Stomach (tissue), 9 donors: ENCODE data around the gene IDI1. TPM values are rescaled to one million over a fixed set of nuclear protein-coding genes. Genes with fewer than 3 reads are reported as not detected.
"Not testable (repeated sequence)": the region's sequence is repeated elsewhere in the genome, so short reads cannot be mapped to it uniquely, and the experiment has no call there.

ENCODE experiments used
- DNase-seq, 2 donors: peaks; one replicate each; pipeline versions ENCODE4 v3.0.0 to v3.0.0-alpha.2; 2013 to 2019
- H3K27ac ChIP-seq, 5 donors: fragments of 200-600 bp in 4 of 5; sonication (generic) in 4 of 5; one replicate each; pipeline ENCODE4 v1.5.1; 2013 to 2019; ENCODE audit warnings: mild to moderate bottlenecking in 1 of 5, moderate library complexity in 1 of 5
- H3K27me3 ChIP-seq, 3 donors: fragments of 200-600 bp; sonication (generic); one replicate each; pipeline ENCODE4 v1.5.1; 2017 to 2019; ENCODE audit warnings: mixed run types in 1 of 3
- H3K36me3 ChIP-seq, 4 donors: fragments of 200-600 bp; sonication (generic); 1 replicate in 3 of 4; 2 replicates in 1 of 4; pipeline ENCODE4 v1.5.1; 2016 to 2019
- H3K4me1 ChIP-seq, 4 donors: fragments of 200-600 bp; sonication (generic); one replicate each; pipeline ENCODE4 v1.5.1; 2016 to 2019
- H3K4me3 ChIP-seq, 4 donors: fragments of 200-600 bp; sonication (generic) in 3 of 4; one replicate each; pipeline ENCODE4 v1.5.1; 2016 to 2019; ENCODE audit warnings: mild to moderate bottlenecking in 1 of 4
- H3K9me3 ChIP-seq, 4 donors: fragments of 200-600 bp; sonication (generic); one replicate each; pipeline ENCODE4 v1.5.1; 2016 to 2019
- EP300 ChIP-seq: sonication (generic); formaldehyde crosslinking; IDR thresholded peaks from one replicate; pipeline ENCODE4 v1.6.1; 2017; ENCODE audit warnings: antibody characterized with exemption
- POLR2A ChIP-seq, 4 donors: fragments of 450-650 bp; IDR thresholded peaks; one replicate each; pipeline ENCODE4 v1.6.1; 2016; ENCODE audit warnings: antibody characterized with exemption in 4 of 4, control low read depth in 2 of 4, mild to moderate bottlenecking in 1 of 4, moderate library complexity in 1 of 4
- POLR2AphosphoS5 ChIP-seq, 3 donors: sonication (generic); formaldehyde crosslinking; IDR thresholded peaks; one replicate each; pipeline ENCODE4 v1.6.1; 2016; ENCODE audit warnings: antibody characterized with exemption in 3 of 3
- whole genome bisulfite sequencing, 5 donors: extraction: QIAGEN DNeasy Blood & Tissue Kit in 3 of 5; methylation state at CpG; one replicate each; pipeline versions ENCODE4 v1.1.5 to v1.1.7; 2013 to 2018; 5-methylcytosine and 5-hydroxymethylcytosine counted together
- intact Hi-C: fragments of 100-400 bp; cut with DNase I; formaldehyde crosslinking; loops from one replicate; pipeline ENCODE4 v1.15.1; 2023; ENCODE audit warnings: low total_unique reads
- polyA plus RNA-seq, 3 donors: library from polyadenylated mRNA; stranded (reverse); fragments of 200-250 nt; gene quantifications; one replicate each; pipeline ENCODE4 v1.2.3, GENCODE V29; 2013
- total RNA-seq, 5 donors: library from RNA; depleted of rRNA; stranded (reverse); fragments of >200 nt; gene quantifications; one replicate each; pipeline versions ENCODE4 v1.1.0 to v1.2.3, GENCODE V29; 2014 to 2016
- TF ChIP-seq, protein P1 (sequence below), 7 experiments: fragments of 450-650 bp in 4 of 7; fragments of 200-600 bp in 3 of 7; sonication (generic) in 3 of 7; IDR thresholded peaks; one replicate each; pipeline ENCODE4 v1.5.1; 2016 to 2019; ENCODE audit warnings: antibody characterized with exemption in 7 of 7, control low read depth in 2 of 7, mild to moderate bottlenecking in 1 of 7
- donor health status: healthy with polysubstance abuse.
- donor health status: Bipolar disorder and iron deficiency.
- donor health status: healthy.

IDI1 gene
- total and polyA plus RNA-seq, 8 donors: 18.4 to 79.1 (median 43.2) TPM

- H3K4me1 ChIP-seq: peaks cover 0 to 7% (median 0%) of the 10 kb centered on the region in 4 donors
- H3K27ac ChIP-seq: no peak overlapping the region
- peaks cover 18 to 32% (median 31%) of the 10 kb centered on the region in 4 donors for H3K36me3 ChIP-seq
- no peak overlapping the region for H3K4me3 ChIP-seq
- intact Hi-C loops: no loop called here
- DNase-seq: no peak
- no peak for TF ChIP-seq EP300
- TF ChIP-seq POLR2A (IDR thresholded peaks at IDR 0.05): no peak
- TF ChIP-seq, protein P1, sequence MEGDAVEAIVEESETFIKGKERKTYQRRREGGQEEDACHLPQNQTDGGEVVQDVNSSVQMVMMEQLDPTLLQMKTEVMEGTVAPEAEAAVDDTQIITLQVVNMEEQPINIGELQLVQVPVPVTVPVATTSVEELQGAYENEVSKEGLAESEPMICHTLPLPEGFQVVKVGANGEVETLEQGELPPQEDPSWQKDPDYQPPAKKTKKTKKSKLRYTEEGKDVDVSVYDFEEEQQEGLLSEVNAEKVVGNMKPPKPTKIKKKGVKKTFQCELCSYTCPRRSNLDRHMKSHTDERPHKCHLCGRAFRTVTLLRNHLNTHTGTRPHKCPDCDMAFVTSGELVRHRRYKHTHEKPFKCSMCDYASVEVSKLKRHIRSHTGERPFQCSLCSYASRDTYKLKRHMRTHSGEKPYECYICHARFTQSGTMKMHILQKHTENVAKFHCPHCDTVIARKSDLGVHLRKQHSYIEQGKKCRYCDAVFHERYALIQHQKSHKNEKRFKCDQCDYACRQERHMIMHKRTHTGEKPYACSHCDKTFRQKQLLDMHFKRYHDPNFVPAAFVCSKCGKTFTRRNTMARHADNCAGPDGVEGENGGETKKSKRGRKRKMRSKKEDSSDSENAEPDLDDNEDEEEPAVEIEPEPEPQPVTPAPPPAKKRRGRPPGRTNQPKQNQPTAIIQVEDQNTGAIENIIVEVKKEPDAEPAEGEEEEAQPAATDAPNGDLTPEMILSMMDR (IDR thresholded peaks at IDR 0.05): no peak
- TF ChIP-seq POLR2AphosphoS5 (IDR thresholded peaks at IDR 0.05): no peak
- no peaks in the 10 kb centered on the region for H3K27me3 ChIP-seq
- 74 to 82% (median 77%) methylated on average over 7 of the region's 7 CpGs for WGBS, 5 donors
- no peaks in the 10 kb centered on the region for H3K9me3 ChIP-seq
Measured at GRCh38 chr10:1070919-1071318, 22.0 kb upstream of the IDI1 start.

DNA sequence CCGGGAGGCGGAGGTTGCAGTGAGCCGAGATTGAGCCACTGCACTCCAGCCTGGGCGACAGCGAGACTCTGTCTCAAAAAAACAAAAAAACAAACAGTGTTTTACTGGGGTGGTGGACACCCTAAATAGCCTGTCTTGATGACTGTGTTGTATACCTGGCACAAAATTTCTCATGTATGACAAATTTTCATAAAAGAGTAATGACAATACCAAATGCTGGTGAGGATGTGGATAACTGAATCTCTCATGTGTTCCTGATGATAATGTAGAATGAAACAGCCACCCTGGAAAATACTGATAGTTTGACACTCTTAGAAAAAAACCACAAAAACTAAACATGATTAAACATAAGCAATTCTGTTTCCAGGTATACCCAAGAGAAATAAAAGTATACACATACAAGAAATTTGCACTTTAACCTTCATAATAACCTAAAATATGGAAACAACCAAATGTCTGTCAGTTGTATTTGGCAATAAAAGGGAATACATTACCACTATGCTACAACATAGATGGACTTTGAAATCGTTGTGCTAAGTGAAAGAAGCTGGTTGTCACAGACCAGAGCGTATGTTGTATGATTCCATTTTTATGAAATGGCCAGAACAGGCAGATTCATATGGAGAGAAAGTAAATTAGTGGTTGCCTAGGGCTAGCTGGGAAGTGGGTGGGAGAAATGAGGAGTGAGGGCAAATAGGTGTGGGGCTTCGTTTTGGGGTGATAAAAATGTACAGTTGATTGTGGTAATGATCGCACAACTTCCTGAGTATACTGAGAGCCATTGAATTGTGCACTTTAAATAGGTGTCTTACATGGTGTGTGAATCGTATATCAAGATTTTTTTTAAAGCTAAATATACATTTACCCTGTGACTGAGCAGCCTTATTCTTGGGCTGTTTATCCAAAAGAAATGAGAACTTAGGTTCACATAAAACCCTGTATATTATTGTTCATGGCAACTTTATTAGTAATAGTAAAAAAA, 19.8 kb upstream of the IDI1 start:
- no peak overlapping the region for H3K27ac ChIP-seq
- H3K27me3 ChIP-seq: no peaks in the 10 kb centered on the region
- no peak overlapping the region for H3K4me3 ChIP-seq
- H3K9me3 ChIP-seq: no peaks in the 10 kb centered on the region
- 84 to 92% (median 87%) methylated on average over 10 of the region's 10 CpGs for WGBS, 5 donors
- peaks cover 10 to 22% (median 21%) of the 10 kb centered on the region in 4 donors for H3K36me3 ChIP-seq
- intact Hi-C loops: no loop called here
- no peak for DNase-seq
- TF ChIP-seq POLR2AphosphoS5 (IDR thresholded peaks at IDR 0.05): no peak
- TF ChIP-seq EP300: no peak
- no peak for TF ChIP-seq POLR2A (IDR thresholded peaks at IDR 0.05)
- TF ChIP-seq, protein P1 (IDR thresholded peaks at IDR 0.05): no peak
- H3K4me1 ChIP-seq: peaks cover 0 to 10% (median 0%) of the 10 kb centered on the region in 4 donors

DNA sequence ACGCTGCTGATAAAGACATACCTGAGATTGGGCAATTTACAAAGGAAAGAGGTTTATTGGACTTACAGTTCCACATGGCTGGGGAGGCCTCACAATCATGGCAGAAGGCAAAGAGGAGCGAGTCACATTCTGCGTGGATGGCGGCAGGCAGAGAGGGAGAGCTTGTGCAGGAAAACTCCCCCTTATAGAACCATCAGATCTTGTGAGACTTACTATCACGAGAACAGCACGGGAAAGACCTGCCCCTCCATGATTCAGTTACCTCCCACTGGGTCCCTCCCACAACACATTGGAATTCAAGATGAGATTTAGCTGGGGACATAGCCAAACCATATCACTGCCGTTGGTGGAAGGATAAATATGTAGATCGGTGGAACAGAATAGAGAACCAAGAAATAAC, 17.8 kb upstream of the IDI1 start:
- DNase-seq, intact Hi-C loops, H3K27ac ChIP-seq, H3K27me3 ChIP-seq, H3K9me3 ChIP-seq, H3K4me3 ChIP-seq: not testable (repeated sequence)
- H3K4me1 ChIP-seq: peaks cover 2 to 29% (median 12%) of the 10 kb centered on the region in 4 donors
- 87 to 94% (median 91%) methylated on average over 8 of the region's 8 CpGs for WGBS, 5 donors
- peaks cover 6 to 11% (median 9%) of the 10 kb centered on the region in 4 donors for H3K36me3 ChIP-seq

GRCh38 chr10:1064964-1065247, 16.0 kb upstream of the IDI1 start:
- Histone ChIP-seq H3K4me3 (no peak overlapping the region), H3K4me1 (peaks cover 7 to 40% (median 14%) of the 10 kb centered on the region in 4 donors), H3K36me3 (peaks cover 6 to 11% (median 9%) of the 10 kb centered on the region in 4 donors), H3K27ac (no peak overlapping the region), H3K27me3 (no peaks in the 10 kb centered on the region), H3K9me3 (no peaks in the 10 kb centered on the region)
- TF ChIP-seq POLR2AphosphoS5 (IDR thresholded peaks at IDR 0.05): no peak
- intact Hi-C loops: no loop called here
- WGBS, 5 donors: 88 to 93% (median 91%) methylated on average over 4 of the region's 4 CpGs
- DNase-seq: no peak

GRCh38 chr10:1063232-1063865, 14.4 kb upstream of the IDI1 start:
- H3K27me3 ChIP-seq: no peaks in the 10 kb centered on the region
- peaks cover 6 to 14% (median 9%) of the 10 kb centered on the region in 4 donors for H3K36me3 ChIP-seq
- intact Hi-C loops: no loop called here
- H3K4me3 ChIP-seq: no peak overlapping the region
- no peak for TF ChIP-seq EP300
- TF ChIP-seq POLR2AphosphoS5 (IDR thresholded peaks at IDR 0.05): no peak
- DNase-seq: no peak
- WGBS, 5 donors: 79 to 88% (median 86%) methylated on average over 7 of the region's 7 CpGs
- peaks cover 12 to 56% (median 14%) of the 10 kb centered on the region in 4 donors for H3K4me1 ChIP-seq
- no peaks in the 10 kb centered on the region for H3K9me3 ChIP-seq
- no peak overlapping the region for H3K27ac ChIP-seq
